Activated T-cell treated with anti-CD3 and anti-CD28 coated beads, Interleukin-2, amount 50 U/mL, for 48 hours (primary cell): ENCODE data around the gene MYL4.
"Not testable (repeated sequence)": the region's sequence is repeated elsewhere in the genome, so short reads cannot be mapped to it uniquely, and the experiment has no call there.

Experiments
- DNase-seq, 2 experiments: peaks; one replicate each; pipeline ENCODE4 v3.0.0-alpha.2; 2020

Gene MYL4

GRCh38 chr17:47193931-47194511 lies 15.1 kb upstream of the MYL4 start:
- no peak for DNase-seq

- no peak for DNase-seq
Observed at GRCh38 chr17:47197821-47198220, 11.3 kb upstream of the MYL4 start.

GRCh38 chr17:47199627-47200324 lies 9.4 kb upstream of the MYL4 start:
- DNase-seq = no peak

GRCh38 chr17:47200325-47200664 lies 8.9 kb upstream of the MYL4 start:
- DNase-seq = no peak

- no peak for DNase-seq
Observed at GRCh38 chr17:47201166-47201565, 8.0 kb upstream of the MYL4 start.

GRCh38 chr17:47203984-47204721 lies 5.0 kb upstream of the MYL4 start:
- DNase-seq = peak; percentile 69 to 70

GRCh38 chr17:47204722-47205418 lies 4.3 kb upstream of the MYL4 start:
- DNase-seq = peak; percentile 65 to 70

- peak; percentile 68 for DNase-seq
Observed at GRCh38 chr17:47205419-47205963, 3.7 kb upstream of the MYL4 start.

GRCh38 chr17:47207143-47208067 lies 1.7 kb upstream of the MYL4 start:
- DNase-seq = no peak

GRCh38 chr17:47209499-47209898 lies 351 bp downstream of the MYL4 start:
- no peak for DNase-seq

GRCh38 chr17:47210105-47210504 lies 957 bp downstream of the MYL4 start:
- DNase-seq = no peak

- DNase-seq = no peak
Observed at GRCh38 chr17:47210779-47211178, 1.6 kb downstream of the MYL4 start.

GRCh38 chr17:47212458-47212857 lies 3.3 kb downstream of the MYL4 start:
- DNase-seq = no peak

GRCh38 chr17:47213540-47213939 lies 4.4 kb downstream of the MYL4 start:
- no peak for DNase-seq

- no peak for DNase-seq
Observed at GRCh38 chr17:47214931-47215330, 5.8 kb downstream of the MYL4 start.

GRCh38 chr17:47216821-47217220 lies 7.7 kb downstream of the MYL4 start:
- DNase-seq = not testable (repeated sequence)

- DNase-seq = not testable (repeated sequence)
Observed at GRCh38 chr17:47217279-47217678, 8.1 kb downstream of the MYL4 start.

- DNase-seq = no peak
Observed at GRCh38 chr17:47218896-47219430, 9.8 kb downstream of the MYL4 start.

- no peak for DNase-seq
Observed at GRCh38 chr17:47219621-47220475, 10.7 kb downstream of the MYL4 start.

GRCh38 chr17:47220531-47220999 lies 11.4 kb downstream of the MYL4 start:
- DNase-seq = peak in 1 of 2 experiments; percentile 31

- DNase-seq = no peak
Observed at GRCh38 chr17:47221154-47221553, 12.0 kb downstream of the MYL4 start.
